GM12874 (cell line): ENCODE measurements around the gene PCED1A.

ENCODE experiments used
- TF ChIP-seq, protein P1 (sequence below): IDR thresholded peaks from 2 replicates; pipeline ENCODE4 v1.5.1; 2011; ENCODE audit warnings: low read depth, mild to moderate bottlenecking, control low read depth, low read length, moderate library complexity; ENCODE audit not compliant: insufficient read depth

Gene PCED1A

DNA sequence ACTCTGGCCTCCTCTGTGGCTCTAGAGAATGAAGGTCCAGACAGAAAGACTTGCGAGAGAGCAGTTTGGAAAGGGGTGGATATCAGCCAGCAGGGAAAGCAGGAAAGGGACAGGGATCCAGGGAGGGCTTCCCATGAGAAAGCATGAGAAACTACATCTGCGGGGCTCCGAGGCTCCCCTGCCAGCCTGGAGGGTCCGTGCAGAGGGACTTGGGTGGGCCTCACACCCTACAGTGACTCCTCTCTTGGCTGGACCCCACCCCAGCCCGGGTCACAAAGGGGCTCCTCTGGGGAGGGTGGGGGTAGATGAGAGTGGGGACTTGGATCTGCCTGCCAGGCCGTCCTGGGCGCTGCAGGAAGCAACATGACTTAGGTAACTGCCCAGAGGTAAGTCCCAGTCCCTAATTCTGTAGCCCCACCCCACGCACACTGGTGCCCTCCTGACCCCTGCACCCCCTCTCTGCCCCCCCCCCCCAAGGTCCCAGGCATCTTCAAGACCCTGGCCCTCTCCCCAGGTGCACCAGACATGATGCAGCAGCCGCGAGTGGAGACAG, 24.3 kb downstream of the PCED1A start, which contains the start of gene TMEM239:
Gene TMEM239, plus strand, starts transcription at position 335 of the 553 bp plus-strand sequence. Its CDS starts 191 bp downstream, at position 526.
- TF ChIP-seq, protein P1, sequence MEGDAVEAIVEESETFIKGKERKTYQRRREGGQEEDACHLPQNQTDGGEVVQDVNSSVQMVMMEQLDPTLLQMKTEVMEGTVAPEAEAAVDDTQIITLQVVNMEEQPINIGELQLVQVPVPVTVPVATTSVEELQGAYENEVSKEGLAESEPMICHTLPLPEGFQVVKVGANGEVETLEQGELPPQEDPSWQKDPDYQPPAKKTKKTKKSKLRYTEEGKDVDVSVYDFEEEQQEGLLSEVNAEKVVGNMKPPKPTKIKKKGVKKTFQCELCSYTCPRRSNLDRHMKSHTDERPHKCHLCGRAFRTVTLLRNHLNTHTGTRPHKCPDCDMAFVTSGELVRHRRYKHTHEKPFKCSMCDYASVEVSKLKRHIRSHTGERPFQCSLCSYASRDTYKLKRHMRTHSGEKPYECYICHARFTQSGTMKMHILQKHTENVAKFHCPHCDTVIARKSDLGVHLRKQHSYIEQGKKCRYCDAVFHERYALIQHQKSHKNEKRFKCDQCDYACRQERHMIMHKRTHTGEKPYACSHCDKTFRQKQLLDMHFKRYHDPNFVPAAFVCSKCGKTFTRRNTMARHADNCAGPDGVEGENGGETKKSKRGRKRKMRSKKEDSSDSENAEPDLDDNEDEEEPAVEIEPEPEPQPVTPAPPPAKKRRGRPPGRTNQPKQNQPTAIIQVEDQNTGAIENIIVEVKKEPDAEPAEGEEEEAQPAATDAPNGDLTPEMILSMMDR: no peak

DNA sequence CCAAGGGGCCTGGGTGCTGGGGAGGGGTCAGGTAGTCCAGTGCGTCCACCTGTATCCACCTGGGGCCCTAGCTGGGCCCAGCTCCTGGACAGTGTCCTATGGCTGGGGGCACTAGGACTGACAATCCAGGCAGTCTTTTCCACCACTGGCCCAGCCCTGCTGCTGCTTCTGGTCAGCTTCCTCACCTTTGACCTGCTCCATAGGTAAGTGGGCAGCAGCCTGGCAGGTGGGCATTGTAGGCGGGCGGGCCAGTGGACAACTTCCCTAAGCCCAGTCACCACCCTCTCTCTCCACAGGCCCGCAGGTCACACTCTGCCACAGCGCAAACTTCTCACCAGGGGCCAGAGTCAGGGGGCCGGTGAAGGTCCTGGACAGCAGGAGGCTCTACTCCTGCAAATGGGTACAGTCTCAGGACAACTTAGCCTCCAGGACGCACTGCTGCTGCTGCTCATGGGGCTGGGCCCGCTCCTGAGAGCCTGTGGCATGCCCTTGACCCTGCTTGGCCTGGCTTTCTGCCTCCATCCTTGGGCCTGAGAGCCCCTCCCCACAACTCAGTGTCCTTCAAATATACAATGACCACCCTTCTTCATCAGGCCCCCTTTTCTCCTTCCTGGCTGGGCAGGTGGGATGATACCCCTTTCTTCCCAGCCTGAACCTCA, 25.1 kb downstream of the PCED1A start:
- TF ChIP-seq, protein P1: no peak

DNA sequence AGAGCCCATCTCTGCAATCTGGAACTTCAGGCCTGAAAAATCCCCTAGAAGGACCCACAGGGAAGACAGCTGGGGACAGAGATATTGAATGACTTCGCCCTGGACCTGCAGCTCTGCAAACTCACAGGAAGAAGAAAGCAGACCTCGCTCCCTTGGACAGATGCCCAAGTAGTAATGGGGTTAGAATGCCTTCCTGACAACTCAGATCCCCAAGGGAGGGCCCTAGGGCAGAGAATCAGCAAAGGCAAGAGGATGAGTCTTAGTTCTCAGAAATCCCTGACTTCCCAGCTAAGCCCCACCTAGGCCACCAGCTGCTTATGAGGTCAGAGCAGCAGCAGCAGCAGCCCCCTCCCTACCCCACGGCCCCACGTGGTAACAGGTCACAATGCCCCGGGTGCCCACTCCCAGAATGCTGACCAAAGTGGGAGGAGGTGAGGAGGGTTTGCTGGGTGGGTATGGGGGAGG, 25.8 kb downstream of the PCED1A start, which contains the start of gene C20orf141:
Gene C20orf141, plus strand, starts transcription at position 401 of the 465 bp plus-strand sequence. CDS start 198 bp downstream, outside the sequence.
- TF ChIP-seq, protein P1: no peak

DNA sequence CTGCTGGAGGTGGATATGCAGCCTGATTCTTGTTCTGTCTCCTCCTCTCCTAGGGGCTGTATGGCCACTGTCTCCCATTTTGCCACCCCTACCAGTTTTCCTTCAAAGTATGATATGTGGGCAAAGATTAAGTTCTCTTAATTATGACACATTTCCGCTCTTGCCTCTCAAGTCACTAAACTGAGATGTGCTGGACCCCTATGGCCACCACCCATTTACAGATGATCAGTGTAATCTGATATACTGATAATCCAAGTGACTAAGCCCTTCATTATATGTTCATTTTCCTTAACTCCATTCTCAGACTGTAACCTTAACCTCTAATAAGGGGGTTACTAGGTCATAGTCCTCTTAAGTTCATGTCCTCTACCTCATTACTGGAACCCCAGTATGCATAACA, 26.4 kb downstream of the PCED1A start:
- TF ChIP-seq, protein P1: no peak

DNA sequence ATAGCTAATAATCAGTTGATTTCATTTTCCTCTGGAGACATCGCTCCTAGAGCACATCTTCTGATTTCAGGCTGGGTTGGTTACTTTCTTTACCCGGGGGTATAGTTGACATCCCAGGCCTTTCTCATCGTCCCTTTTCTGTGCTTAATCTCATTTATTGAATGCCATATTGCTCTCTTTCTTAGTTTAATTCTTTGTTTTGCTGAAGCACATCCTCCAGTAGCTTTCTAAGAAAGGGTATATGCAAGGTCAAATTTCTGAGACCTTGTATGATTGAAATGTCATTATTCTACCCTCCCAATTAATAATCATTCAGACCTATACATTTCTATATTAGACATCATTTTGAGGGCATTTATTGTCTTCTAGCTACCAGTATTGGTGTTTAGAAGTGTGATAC, 28.3 kb downstream of the PCED1A start:
- TF ChIP-seq, protein P1: no peak

DNA sequence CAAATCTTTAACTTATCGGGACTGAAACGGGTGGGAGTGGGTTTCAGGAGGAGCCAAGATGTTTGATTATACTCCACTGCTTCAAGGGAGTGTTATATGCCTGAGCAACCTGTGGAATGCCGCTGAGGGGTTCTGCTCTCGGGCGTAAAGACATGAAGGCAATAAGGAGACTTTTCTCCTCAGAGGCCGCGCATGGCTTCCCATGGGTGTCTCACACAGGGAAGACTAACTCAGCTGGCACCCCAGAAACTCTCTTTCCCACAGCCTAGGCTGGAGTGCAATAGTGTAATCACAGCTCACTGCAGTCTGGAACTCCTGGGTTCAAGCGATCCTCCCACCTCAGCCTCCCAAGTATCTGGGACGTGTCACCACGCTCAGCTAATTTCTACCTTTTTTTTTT, 30.8 kb downstream of the PCED1A start:
- TF ChIP-seq, protein P1: no peak

DNA sequence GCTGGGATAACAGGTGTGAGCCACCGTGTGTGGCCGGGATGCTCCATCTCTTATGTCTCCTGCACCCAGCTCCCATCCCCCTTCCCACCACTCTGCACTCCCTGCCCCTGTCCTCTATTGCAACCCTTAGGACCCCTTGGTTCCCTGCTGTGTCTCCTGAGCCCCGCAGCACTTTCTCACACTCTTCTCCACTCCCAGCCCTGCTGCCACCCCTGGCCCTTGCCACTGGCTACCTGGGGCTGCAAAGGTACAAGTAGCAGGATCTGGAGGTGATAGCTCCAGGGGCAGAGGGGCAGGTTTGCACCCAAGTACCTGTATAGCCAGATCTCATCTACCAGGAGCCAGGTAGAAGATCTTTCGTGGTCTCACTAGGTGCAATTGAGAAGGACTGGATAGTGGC, 33.4 kb downstream of the PCED1A start:
- TF ChIP-seq, protein P1: no peak
